Measurements from ENCODE around the gene CX3CL1. TPM values are rescaled to one million over a fixed set of nuclear protein-coding genes. Genes with fewer than 3 reads are reported as not detected.

CX3CL1 gene
- total and polyA plus RNA-seq, 2 of the 13 experiments (the other 11 are each of a cell fraction or from before 2014, with no cell fraction given) = 57.3 to 60.8 TPM

- TF ChIP-seq ZBTB40 (IDR thresholded peaks at IDR 0.05) (peak; percentile 27; the same call in 1 of the 2 replicates), ZBTB40 (CRISPR knock-in tag; IDR thresholded peaks at IDR 0.05) (no peak), PCBP2 (optimal IDR thresholded peaks at IDR 0.05; ENCODE audit: low read depth, low read length, poor library complexity, severe bottlenecking) (peak; percentile 91), PBX2 (CRISPR knock-in tag; IDR thresholded peaks at IDR 0.05) (no peak), ZNF558 (CRISPR knock-in tag; IDR thresholded peaks at IDR 0.05; ENCODE audit: borderline replicate concordance) (no peak), PLRG1 (conservative IDR thresholded peaks at IDR 0.05) (0 out of 2 replicates have a peak, but pooled peaks have one; percentile 51)
Observed at GRCh38 chr16:57349212-57350031, 22.9 kb upstream of the CX3CL1 start (continued).

Measured in HepG2 (cell line).